ENCODE measurements around the gene SYNE1.

- TF ChIP-seq POLR2A (IDR thresholded peaks at IDR 0.05), result no peak
- no peak for TF ChIP-seq CTCF (IDR thresholded peaks at IDR 0.05)
Measured at GRCh38 chr6:152379423-152379822, 257.7 kb downstream of the SYNE1 start.
